PC-3 (cell line): Measurements from ENCODE around the gene CERK. TPM values are rescaled to one million over a fixed set of nuclear protein-coding genes. Genes with fewer than 3 reads are reported as not detected.
"Not testable (repeated sequence)": the region's sequence is repeated elsewhere in the genome, so short reads cannot be mapped to it uniquely, and the experiment has no call there.

Experiments used
- ATAC-seq: fragments of 200-7000 bp; cut with Tn5 transposase; 2 replicates; pipeline ENCODE4 v1.9.1; 2020; ENCODE audit warnings: mild to moderate bottlenecking, moderate library complexity
- BruUV-seq: library from RNA; stranded (reverse); fragments of 400-500 nt; replicated peaks from 2 replicates; lab custom pipeline; 2021; lab: Mats Ljungman, UMichigan
- CTCF ChIA-PET: fragments of 300-600 bp; sonication (Branson Sonifier 250); formaldehyde crosslinking; loops from one replicate; lab custom pipeline; 2022; ENCODE audit warnings: antibody characterized with exemption; lab: Charles Lee
- POLR2A ChIA-PET: fragments of 300-600 bp; sonication (Branson Sonifier 250); formaldehyde crosslinking; loops from one replicate; lab custom pipeline; 2022; ENCODE audit warnings: antibody characterized with exemption; ENCODE audit not compliant: unreplicated experiment; lab: Charles Lee
- DNase-seq: peaks from one replicate; pipeline ENCODE4 v3.0.0-alpha.2; 2015
- H2AFZ ChIP-seq: fragments of 300-600 bp; sonication (generic); 2 replicates; pipeline ENCODE4 v1.6.0; 2016; ENCODE audit warnings: antibody characterized with exemption, low read length
- H3F3A ChIP-seq: fragments of 300-600 bp; sonication (generic); one replicate; pipeline ENCODE4 v1.6.0; 2017; ENCODE audit warnings: antibody characterized with exemption, low read length, control low read depth, mild to moderate bottlenecking; ENCODE audit not compliant: unreplicated experiment
- H3K27ac ChIP-seq: fragments of 300-600 bp; sonication (generic); 2 replicates; pipeline ENCODE4 v1.5.1; 2016; ENCODE audit warnings: mild to moderate bottlenecking, low read length
- H3K27me3 ChIP-seq: fragments of 300-600 bp; sonication (generic); 2 replicates; pipeline ENCODE4 v1.6.1; 2016; ENCODE audit warnings: low read length, mixed read lengths
- H3K36me3 ChIP-seq: fragments of 300-600 bp; sonication (generic); 2 replicates; pipeline ENCODE4 v1.6.1; 2016; ENCODE audit warnings: low read depth, mixed run types, low read length, mixed read lengths
- H3K4me1 ChIP-seq: fragments of 300-600 bp; sonication (generic); 2 replicates; pipeline ENCODE4 v1.5.1; 2016; ENCODE audit warnings: low read length; ENCODE audit not compliant: insufficient read depth
- H3K4me2 ChIP-seq: fragments of 300-600 bp; sonication (generic); 2 replicates; pipeline ENCODE4 v1.6.0; 2016; ENCODE audit warnings: low read length
- H3K4me3 ChIP-seq: fragments of 300-600 bp; sonication (generic); 2 replicates; pipeline ENCODE4 v1.5.1; 2016; ENCODE audit warnings: mild to moderate bottlenecking, low read length, mixed read lengths
- H3K79me2 ChIP-seq: fragments of 300-600 bp; sonication (generic); 2 replicates; pipeline ENCODE4 v1.6.1; 2017; ENCODE audit warnings: low read length, mixed read lengths
- H3K9ac ChIP-seq: fragments of 300-600 bp; sonication (generic); 2 replicates; pipeline ENCODE4 v1.6.0; 2016; ENCODE audit warnings: mild to moderate bottlenecking, low read length
- H3K9me2 ChIP-seq: fragments of 300-600 bp; sonication (generic); replicated peaks from 2 replicates; pipeline ENCODE4 v1.6.1; 2016; ENCODE audit warnings: mixed run types, low read length, mixed read lengths
- H3K9me3 ChIP-seq: fragments of 300-600 bp; sonication (generic); 2 replicates; pipeline ENCODE4 v1.6.1; 2016; ENCODE audit warnings: low read length, mixed read lengths
- H4K20me1 ChIP-seq: fragments of 300-600 bp; sonication (generic); 2 replicates; pipeline ENCODE4 v1.6.1; 2016; ENCODE audit warnings: low read length, mixed read lengths
- EZH2 ChIP-seq: fragments of 300-600 bp; sonication (generic); IDR thresholded peaks from one replicate; pipeline ENCODE4 v1.6.1; 2017; ENCODE audit warnings: antibody characterized with exemption, mild to moderate bottlenecking, low read length; ENCODE audit not compliant: unreplicated experiment
- EZH2phosphoT487 ChIP-seq: fragments of 300-600 bp; sonication (generic); IDR thresholded peaks from 2 replicates; pipeline ENCODE4 v1.6.1; 2018; ENCODE audit warnings: mild to moderate bottlenecking, antibody characterized with exemption, low read length, borderline replicate concordance
- intact Hi-C: fragments of 100-400 bp; cut with micrococcal nuclease; formaldehyde crosslinking; loops from 2 replicates; pipeline ENCODE4 v1.9.0; 2023
- total RNA-seq: library from RNA; depleted of rRNA; stranded (reverse); fragments of >200 nt; gene quantifications from 2 replicates; pipeline ENCODE4 v1.2.3, GENCODE V29; 2014; rRNA removed
- TF ChIP-seq, protein P1 (sequence below): fragments of 300-600 bp; sonication (generic); conservative IDR thresholded peaks from 2 replicates; pipeline ENCODE4 v1.5.1; 2017; ENCODE audit warnings: antibody characterized with exemption, low read depth, mild to moderate bottlenecking, low read length

CERK gene
- total RNA-seq, 1 experiment from 2014 or later, result 21.6 TPM

GRCh38 chr22:46636221-46637002 is 101.6 kb downstream of the CERK start:
- ChIA-PET POLR2A (no interaction called here), CTCF (no interaction called here)
- ATAC-seq, result no peak
- Histone ChIP-seq H4K20me1 (no peaks in the 10 kb centered on the region), H3K9me3 (no peaks in the 10 kb centered on the region), H2AFZ (no peak overlapping the region), H3K36me3 (no peaks in the 10 kb centered on the region), H3K79me2 (no peaks in the 10 kb centered on the region), H3K4me1 (no peaks in the 10 kb centered on the region), H3F3A (no peaks in the 10 kb centered on the region), H3K4me2 (no peak overlapping the region), H3K4me3 (no peak overlapping the region), H3K9ac (no peak overlapping the region), H3K27ac (no peak overlapping the region), H3K27me3 (no peaks in the 10 kb centered on the region), H3K9me2 (no peaks in the 10 kb centered on the region)
- no peak for DNase-seq
- BruUV-seq, result no TSS peak
- intact Hi-C loops, result no loop called here
- TF ChIP-seq, protein P1, sequence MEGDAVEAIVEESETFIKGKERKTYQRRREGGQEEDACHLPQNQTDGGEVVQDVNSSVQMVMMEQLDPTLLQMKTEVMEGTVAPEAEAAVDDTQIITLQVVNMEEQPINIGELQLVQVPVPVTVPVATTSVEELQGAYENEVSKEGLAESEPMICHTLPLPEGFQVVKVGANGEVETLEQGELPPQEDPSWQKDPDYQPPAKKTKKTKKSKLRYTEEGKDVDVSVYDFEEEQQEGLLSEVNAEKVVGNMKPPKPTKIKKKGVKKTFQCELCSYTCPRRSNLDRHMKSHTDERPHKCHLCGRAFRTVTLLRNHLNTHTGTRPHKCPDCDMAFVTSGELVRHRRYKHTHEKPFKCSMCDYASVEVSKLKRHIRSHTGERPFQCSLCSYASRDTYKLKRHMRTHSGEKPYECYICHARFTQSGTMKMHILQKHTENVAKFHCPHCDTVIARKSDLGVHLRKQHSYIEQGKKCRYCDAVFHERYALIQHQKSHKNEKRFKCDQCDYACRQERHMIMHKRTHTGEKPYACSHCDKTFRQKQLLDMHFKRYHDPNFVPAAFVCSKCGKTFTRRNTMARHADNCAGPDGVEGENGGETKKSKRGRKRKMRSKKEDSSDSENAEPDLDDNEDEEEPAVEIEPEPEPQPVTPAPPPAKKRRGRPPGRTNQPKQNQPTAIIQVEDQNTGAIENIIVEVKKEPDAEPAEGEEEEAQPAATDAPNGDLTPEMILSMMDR, result no peak
- TF ChIP-seq EZH2 (no peak), EZH2phosphoT487 (no peak)

GRCh38 chr22:46635756-46636155 is 102.3 kb downstream of the CERK start:
- intact Hi-C loops, result no loop called here
- BruUV-seq, result no TSS peak

GRCh38 chr22:46634973-46635685 is 102.9 kb downstream of the CERK start:
- POLR2A ChIA-PET, result not testable (repeated sequence)

More at GRCh38 chr22:46635756-46636155, 102.3 kb downstream of the CERK start:
- Histone ChIP-seq H3K9me2 (no peaks in the 10 kb centered on the region), H3K79me2 (no peaks in the 10 kb centered on the region), H2AFZ (no peak overlapping the region), H3K36me3 (no peaks in the 10 kb centered on the region), H3K4me2 (no peak overlapping the region), H3K27ac (no peak overlapping the region), H3K4me1 (no peaks in the 10 kb centered on the region), H3K27me3 (no peaks in the 10 kb centered on the region), H3K9me3 (no peaks in the 10 kb centered on the region), H3K4me3 (no peak overlapping the region), H4K20me1 (no peaks in the 10 kb centered on the region), H3F3A (no peaks in the 10 kb centered on the region), H3K9ac (no peak overlapping the region)
- ChIA-PET CTCF (no interaction called here), POLR2A (no interaction called here)
- TF ChIP-seq, protein P1, result no peak
- no peak for TF ChIP-seq EZH2
- TF ChIP-seq EZH2phosphoT487, result no peak
- no peak for DNase-seq
- no peak for ATAC-seq

More at GRCh38 chr22:46634973-46635685, 102.9 kb downstream of the CERK start:
- H3K9me3 ChIP-seq, H3F3A ChIP-seq, DNase-seq, CTCF ChIA-PET, H3K4me3 ChIP-seq, H3K9me2 ChIP-seq, H3K9ac ChIP-seq, H3K4me2 ChIP-seq, H3K27ac ChIP-seq, H3K27me3 ChIP-seq, intact Hi-C loops, H2AFZ ChIP-seq, H3K4me1 ChIP-seq, ATAC-seq, H4K20me1 ChIP-seq, H3K79me2 ChIP-seq, BruUV-seq, H3K36me3 ChIP-seq: not testable (repeated sequence)

Other genes with a start within 250 kb of the CERK start
- 14.2 and 19.3 TPM in 2 replicates for gene CELSR1, start 200.6 kb downstream of the CERK start, total RNA-seq
- 18.9 and 25.3 TPM in 2 replicates for gene GRAMD4, start 117.9 kb downstream of the CERK start, total RNA-seq
- 12.2 and 14.3 TPM in 2 replicates for gene TBC1D22A, start 24.4 kb upstream of the CERK start, total RNA-seq